Neural progenitor cell (in vitro differentiated cells): Measurements from ENCODE around the gene RNF166. TPM values are rescaled to one million over a fixed set of nuclear protein-coding genes. Genes with fewer than 3 reads are reported as not detected.

Source experiments
- DNase-seq: peaks from one replicate; pipeline ENCODE4 v3.0.0-alpha.2; 2016; ENCODE audit warnings: low spot score
- H2AFZ ChIP-seq: fragments of 200-600 bp; sonication (generic); replicated peaks from 2 replicates; pipeline ENCODE4 v1.6.1; 2016; ENCODE audit warnings: antibody characterized with exemption
- H3F3A ChIP-seq: fragments of 200-600 bp; sonication (generic); 2 replicates; pipeline ENCODE4 v1.6.1; 2016; ENCODE audit warnings: antibody characterized with exemption, low read depth
- H3K27ac ChIP-seq: fragments of 200-600 bp; sonication (generic); 2 replicates; pipeline ENCODE4 v1.5.1; 2016; ENCODE audit warnings: mild to moderate bottlenecking
- H3K27me3 ChIP-seq: fragments of 200-600 bp; sonication (generic); 2 replicates; pipeline ENCODE4 v1.6.1; 2016; ENCODE audit warnings: mild to moderate bottlenecking, moderate library complexity
- H3K36me3 ChIP-seq: fragments of 200-600 bp; sonication (generic); 2 replicates; pipeline ENCODE4 v1.5.1; 2016
- H3K4me1 ChIP-seq: fragments of 200-600 bp; sonication (generic); 2 replicates; pipeline ENCODE4 v1.6.1; 2016; ENCODE audit warnings: mixed run types
- H3K4me2 ChIP-seq: fragments of 200-600 bp; sonication (generic); 2 replicates; pipeline ENCODE4 v1.6.1; 2016
- H3K4me3 ChIP-seq: fragments of 200-600 bp; sonication (generic); 2 replicates; pipeline ENCODE4 v1.5.1; 2016
- H3K79me2 ChIP-seq: fragments of 200-600 bp; sonication (generic); 2 replicates; pipeline ENCODE4 v1.6.1; 2016; ENCODE audit warnings: low read depth
- H3K9ac ChIP-seq: fragments of 200-600 bp; sonication (generic); 2 replicates; pipeline ENCODE4 v1.6.1; 2016
- H3K9me3 ChIP-seq: fragments of 200-600 bp; sonication (generic); 2 replicates; pipeline ENCODE4 v1.5.1; 2016; ENCODE audit warnings: low read depth
- H4K20me1 ChIP-seq: fragments of 200-600 bp; sonication (generic); 2 replicates; pipeline ENCODE4 v1.6.1; 2016; ENCODE audit warnings: low read depth
- H3K27ac Mint-ChIP-seq: 3 replicates; pipeline ENCODE4 v1.8.0; 2021; ENCODE audit warnings: mixed read lengths
- H3K27me3 Mint-ChIP-seq: 2 replicates; pipeline ENCODE4 v1.8.0; 2022; ENCODE audit warnings: low read depth, mild to moderate bottlenecking, inconsistent platforms, moderate library complexity, mixed read lengths; ENCODE audit not compliant: insufficient read depth
- H3K36me3 Mint-ChIP-seq: 3 replicates; pipeline ENCODE4 v1.8.0; 2021; ENCODE audit warnings: mixed read lengths
- H3K4me1 Mint-ChIP-seq: 3 replicates; pipeline ENCODE4 v1.8.0; 2021; ENCODE audit warnings: mixed read lengths
- H3K4me3 Mint-ChIP-seq: 3 replicates; pipeline ENCODE4 v1.8.0; 2021; ENCODE audit warnings: mild to moderate bottlenecking, moderate library complexity, mixed read lengths
- H3K9me3 Mint-ChIP-seq: 3 replicates; pipeline ENCODE4 v1.8.0; 2020; ENCODE audit warnings: mixed read lengths
- CTCF ChIP-seq: fragments of 200-600 bp; sonication (generic); IDR thresholded peaks from 2 replicates; pipeline ENCODE4 v1.5.1; 2017; ENCODE audit warnings: antibody characterized with exemption, mild to moderate bottlenecking
- EZH2 ChIP-seq: fragments of 200-600 bp; sonication (generic); IDR thresholded peaks from 2 replicates; pipeline ENCODE4 v1.6.1; 2017; ENCODE audit warnings: antibody characterized with exemption, mild to moderate bottlenecking, moderate library complexity
- EZH2phosphoT487 ChIP-seq: fragments of 200-600 bp; sonication (generic); IDR thresholded peaks from 2 replicates; pipeline ENCODE4 v1.6.1; 2017; ENCODE audit warnings: antibody characterized with exemption
- total RNA-seq: library from RNA; depleted of rRNA; stranded (reverse); fragments of >200 nt; gene quantifications from 2 replicates; pipeline ENCODE4 v1.2.3, GENCODE V29; 2015; ENCODE audit warnings: low replicate concordance

Gene RNF166
- total RNA-seq, 1 donor from 2014 or later: 11.1 TPM

DNA sequence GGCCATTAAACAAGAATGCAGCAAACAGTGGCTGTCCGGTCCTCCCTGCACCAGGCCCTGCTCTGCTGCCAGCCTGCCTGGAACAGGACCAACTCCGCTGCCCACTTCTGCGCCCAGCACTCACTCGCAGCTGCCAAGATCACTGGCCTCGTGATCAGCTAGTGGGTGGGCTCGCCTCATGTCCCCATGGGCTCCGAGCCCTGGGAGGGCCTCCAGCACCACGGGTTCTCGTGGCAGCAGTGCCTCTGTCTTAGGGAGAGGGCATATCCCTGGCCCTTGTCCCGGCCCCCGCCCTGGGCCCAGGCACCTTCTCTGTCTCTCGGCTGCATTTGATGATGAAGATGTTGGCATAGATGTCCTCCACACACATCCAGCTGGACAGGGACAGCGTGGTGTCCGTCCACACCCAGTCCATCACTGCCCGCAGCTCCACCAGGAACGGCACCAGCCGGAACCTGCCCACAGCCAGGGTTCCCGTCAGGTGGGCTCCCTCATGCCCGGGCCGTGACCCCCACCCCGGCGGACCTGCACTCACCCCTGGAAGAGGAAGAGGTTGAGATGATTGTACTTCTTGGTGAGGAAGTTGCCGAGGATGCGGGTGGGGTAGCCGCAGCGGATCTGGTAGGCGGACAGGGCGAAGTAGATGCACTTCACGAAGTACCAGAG, 13.2 kb upstream of the RNF166 start:
- H4K20me1 ChIP-seq: no peaks in the 10 kb centered on the region
- H3K4me1 ChIP-seq: no peaks in the 10 kb centered on the region
- Mint-ChIP-seq H3K4me3 (no peak overlapping the region), H3K27me3 (peaks cover 2% of the 10 kb centered on the region), H3K27ac (no peak overlapping the region), H3K9me3 (no peaks in the 10 kb centered on the region), H3K36me3 (peaks cover 3% of the 10 kb centered on the region), H3K4me1 (no peaks in the 10 kb centered on the region)
- H3K9me3 ChIP-seq: no peaks in the 10 kb centered on the region
- H3K4me3 ChIP-seq: no peak overlapping the region
- H3K27ac ChIP-seq: no peak overlapping the region
- H3F3A ChIP-seq: no peaks in the 10 kb centered on the region
- no peaks in the 10 kb centered on the region for H3K27me3 ChIP-seq
- DNase-seq: no peak
- no peak overlapping the region for H3K4me2 ChIP-seq
- H3K79me2 ChIP-seq: no peaks in the 10 kb centered on the region
- no peaks in the 10 kb centered on the region for H3K36me3 ChIP-seq
- no peak overlapping the region for H3K9ac ChIP-seq
- H2AFZ ChIP-seq: no peak overlapping the region
- TF ChIP-seq EZH2phosphoT487 (no peak), CTCF (no peak), EZH2 (no peak)

DNA sequence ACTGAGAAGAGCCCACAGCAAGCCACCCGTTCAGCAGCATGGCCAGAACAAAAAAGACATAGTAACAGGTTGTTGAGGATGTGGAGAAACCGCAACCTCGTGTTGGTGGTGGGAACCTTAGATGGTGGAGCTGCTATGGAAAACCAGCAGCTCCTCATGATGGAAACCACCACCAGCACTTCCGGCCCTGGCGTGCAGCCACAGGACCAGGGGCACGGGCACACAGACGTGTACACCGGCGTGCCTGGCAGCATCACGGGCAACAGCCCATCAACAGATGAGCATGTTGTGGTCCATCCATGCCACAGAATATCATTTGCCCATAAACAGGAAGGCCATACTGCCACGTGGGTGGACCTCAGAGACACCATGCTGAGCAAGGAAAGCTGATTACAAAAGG, 12.0 kb upstream of the RNF166 start:
- Histone ChIP-seq H3K79me2 (no peaks in the 10 kb centered on the region), H3K27me3 (no peaks in the 10 kb centered on the region), H3K4me1 (no peaks in the 10 kb centered on the region), H3F3A (no peaks in the 10 kb centered on the region), H3K9ac (no peak overlapping the region), H3K27ac (no peak overlapping the region), H3K4me2 (no peak overlapping the region), H2AFZ (no peak overlapping the region), H3K4me3 (no peak overlapping the region), H4K20me1 (no peaks in the 10 kb centered on the region), H3K36me3 (no peaks in the 10 kb centered on the region), H3K9me3 (no peaks in the 10 kb centered on the region)
- no peak for DNase-seq
- Mint-ChIP-seq H3K27me3 (peaks cover 2% of the 10 kb centered on the region), H3K4me3 (no peak overlapping the region), H3K27ac (no peak overlapping the region), H3K36me3 (peaks cover 3% of the 10 kb centered on the region), H3K4me1 (no peaks in the 10 kb centered on the region), H3K9me3 (no peaks in the 10 kb centered on the region)
- TF ChIP-seq EZH2phosphoT487 (no peak), EZH2 (no peak), CTCF (no peak)

GRCh38 chr16:88716601-88717001, 10.4 kb upstream of the RNF166 start:
- TF ChIP-seq EZH2 (no peak), CTCF (no peak), EZH2phosphoT487 (no peak)
- H3K27ac ChIP-seq: no peak overlapping the region
- no peak overlapping the region for H3K9ac ChIP-seq
- Mint-ChIP-seq H3K36me3 (peaks cover 3% of the 10 kb centered on the region), H3K27me3 (peaks cover 2% of the 10 kb centered on the region), H3K27ac (no peak overlapping the region), H3K4me3 (no peak overlapping the region), H3K4me1 (no peaks in the 10 kb centered on the region), H3K9me3 (no peaks in the 10 kb centered on the region)
- H4K20me1 ChIP-seq: no peaks in the 10 kb centered on the region
- DNase-seq: no peak
- no peak overlapping the region for H3K4me3 ChIP-seq
- H2AFZ ChIP-seq: no peak overlapping the region
- no peaks in the 10 kb centered on the region for H3K9me3 ChIP-seq
- no peaks in the 10 kb centered on the region for H3F3A ChIP-seq
- no peaks in the 10 kb centered on the region for H3K27me3 ChIP-seq
- H3K4me2 ChIP-seq: no peak overlapping the region
- no peaks in the 10 kb centered on the region for H3K4me1 ChIP-seq
- no peaks in the 10 kb centered on the region for H3K36me3 ChIP-seq
- H3K79me2 ChIP-seq: no peaks in the 10 kb centered on the region
